ENCODE data around the gene GTSE1. TPM values are rescaled to one million over a fixed set of nuclear protein-coding genes. Genes with fewer than 3 reads are reported as not detected.

GTSE1 gene
- total RNA-seq, 1 donor from 2014 or later: 29.7 TPM

DNA sequence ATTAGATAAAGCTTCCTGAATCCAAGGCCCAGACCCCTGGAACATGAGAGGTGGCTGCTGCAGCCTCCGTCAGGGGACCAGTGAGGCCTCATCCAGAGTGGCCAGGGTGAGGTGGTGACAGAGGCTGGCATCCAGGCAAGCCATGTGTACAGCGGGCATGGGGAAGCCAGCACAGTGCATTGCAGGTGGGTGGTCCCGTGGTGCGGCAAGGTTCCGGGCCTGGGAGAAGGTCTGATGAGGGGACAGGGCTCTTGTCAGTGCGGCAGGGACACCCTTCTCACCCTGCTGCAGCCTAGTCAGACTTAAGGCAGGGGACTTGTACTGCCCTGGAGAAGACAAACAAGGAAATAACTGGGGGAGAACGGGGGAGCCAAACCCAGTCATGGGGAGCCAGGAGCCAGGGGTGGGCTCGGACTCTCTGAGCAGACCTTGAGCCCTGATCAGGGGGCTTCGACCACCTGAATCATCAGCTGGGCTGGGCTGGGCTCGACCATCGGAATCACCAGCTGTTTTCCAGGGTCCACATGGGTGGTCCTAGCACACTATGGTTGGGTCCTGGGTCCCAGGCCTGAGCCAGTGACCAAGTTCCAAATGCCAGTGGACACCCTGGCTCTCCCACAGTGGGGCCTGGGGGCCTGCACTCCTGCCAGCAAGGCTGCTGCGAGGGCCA, 23.8 kb upstream of the GTSE1 start:
- Mint-ChIP-seq H3K9me3 (no peaks in the 10 kb centered on the region), H3K36me3 (peaks cover 20% of the 10 kb centered on the region), H3K4me1 (peaks cover 9% of the 10 kb centered on the region), H3K4me3 (no peak overlapping the region), H3K27ac (no peak overlapping the region), H3K27me3 (ENCODE audit: insufficient read depth, low read depth) (peaks cover 4% of the 10 kb centered on the region)
- Histone ChIP-seq H3K27me3 (no peaks in the 10 kb centered on the region), H3K4me2 (no peak overlapping the region), H3K79me2 (ENCODE audit: low read depth) (no peaks in the 10 kb centered on the region), H2AFZ (replicated peaks) (no peak overlapping the region), H3K9me3 (ENCODE audit: low read depth) (no peaks in the 10 kb centered on the region), H3K27ac (no peak overlapping the region), H3K4me1 (no peaks in the 10 kb centered on the region), H3K4me3 (no peak overlapping the region), H3F3A (ENCODE audit: low read depth) (no peaks in the 10 kb centered on the region), H3K36me3 (no peaks in the 10 kb centered on the region), H3K9ac (no peak overlapping the region), H4K20me1 (ENCODE audit: low read depth) (no peaks in the 10 kb centered on the region)
- DNase-seq (ENCODE audit: low spot score): no peak
- TF ChIP-seq EZH2phosphoT487 (IDR thresholded peaks at IDR 0.05): no peak
- no peak for TF ChIP-seq CTCF (IDR thresholded peaks at IDR 0.05)
- no peak for TF ChIP-seq EZH2 (IDR thresholded peaks at IDR 0.05)

- Mint-ChIP-seq H3K27ac (no peak overlapping the region), H3K9me3 (no peaks in the 10 kb centered on the region), H3K36me3 (peaks cover 23% of the 10 kb centered on the region), H3K4me1 (peaks cover 6% of the 10 kb centered on the region), H3K4me3 (no peak overlapping the region), H3K27me3 (ENCODE audit: insufficient read depth, low read depth) (peaks cover 4% of the 10 kb centered on the region)
- Histone ChIP-seq H3K9me3 (ENCODE audit: low read depth) (no peaks in the 10 kb centered on the region), H3K27me3 (no peaks in the 10 kb centered on the region), H2AFZ (replicated peaks) (no peak overlapping the region), H3F3A (ENCODE audit: low read depth) (no peaks in the 10 kb centered on the region), H3K9ac (no peak overlapping the region), H3K79me2 (ENCODE audit: low read depth) (no peaks in the 10 kb centered on the region), H3K4me1 (no peaks in the 10 kb centered on the region), H3K4me3 (no peak overlapping the region), H3K36me3 (no peaks in the 10 kb centered on the region), H3K27ac (no peak overlapping the region), H4K20me1 (ENCODE audit: low read depth) (no peaks in the 10 kb centered on the region), H3K4me2 (no peak overlapping the region)
- no peak for TF ChIP-seq CTCF (IDR thresholded peaks at IDR 0.05)
- DNase-seq (ENCODE audit: low spot score): no peak
Measured at GRCh38 chr22:46273432-46274148, 23.1 kb upstream of the GTSE1 start.

- Mint-ChIP-seq H3K27ac (no peak overlapping the region), H3K36me3 (peaks cover 23% of the 10 kb centered on the region), H3K9me3 (no peaks in the 10 kb centered on the region), H3K27me3 (ENCODE audit: insufficient read depth, low read depth) (peaks cover 4% of the 10 kb centered on the region), H3K4me3 (no peak overlapping the region), H3K4me1 (peaks cover 3% of the 10 kb centered on the region)
- H3K9me3 ChIP-seq (ENCODE audit: low read depth): no peaks in the 10 kb centered on the region
- no peak overlapping the region for H3K4me3 ChIP-seq
- no peaks in the 10 kb centered on the region for H3K4me1 ChIP-seq
- no peak for DNase-seq (ENCODE audit: low spot score)
- no peaks in the 10 kb centered on the region for H3K79me2 ChIP-seq (ENCODE audit: low read depth)
- TF ChIP-seq CTCF (IDR thresholded peaks at IDR 0.05) (no peak), EZH2phosphoT487 (IDR thresholded peaks at IDR 0.05) (no peak), EZH2 (IDR thresholded peaks at IDR 0.05) (no peak)
- H3K36me3 ChIP-seq: no peaks in the 10 kb centered on the region
- no peak overlapping the region for H3K4me2 ChIP-seq
- H2AFZ ChIP-seq (replicated peaks): no peak overlapping the region
- H4K20me1 ChIP-seq (ENCODE audit: low read depth): no peaks in the 10 kb centered on the region
- H3K9ac ChIP-seq: no peak overlapping the region
- no peaks in the 10 kb centered on the region for H3F3A ChIP-seq (ENCODE audit: low read depth)
- H3K27ac ChIP-seq: no peak overlapping the region
- no peaks in the 10 kb centered on the region for H3K27me3 ChIP-seq
Measured at GRCh38 chr22:46274381-46274780, 22.3 kb upstream of the GTSE1 start.
